ENCODE results near the gene SUSD6. TPM values are rescaled to one million over a fixed set of nuclear protein-coding genes. Genes with fewer than 3 reads are reported as not detected.

SUSD6 gene
- total RNA-seq, 4 donors from 2014 or later, result 37.5 to 70.4 (median 44.5) TPM

GRCh38 chr14:69756298-69756697 is 144.9 kb downstream of the SUSD6 start:
- 74 to 94% methylated on average over 3 of the region's 3 CpGs for WGBS, 2 donors
- Histone ChIP-seq H3K9me3 (no peaks in the 10 kb centered on the region), H3K36me3 (no peaks in the 10 kb centered on the region), H3K4me1 (no peaks in the 10 kb centered on the region), H3K4me3 (replicated peaks in 1 of 3) (no peak overlapping the region), H3K27ac (no peak overlapping the region), H3K27me3 (no peaks in the 10 kb centered on the region)
- DNase-seq, result no peak
- TF ChIP-seq, protein P1, sequence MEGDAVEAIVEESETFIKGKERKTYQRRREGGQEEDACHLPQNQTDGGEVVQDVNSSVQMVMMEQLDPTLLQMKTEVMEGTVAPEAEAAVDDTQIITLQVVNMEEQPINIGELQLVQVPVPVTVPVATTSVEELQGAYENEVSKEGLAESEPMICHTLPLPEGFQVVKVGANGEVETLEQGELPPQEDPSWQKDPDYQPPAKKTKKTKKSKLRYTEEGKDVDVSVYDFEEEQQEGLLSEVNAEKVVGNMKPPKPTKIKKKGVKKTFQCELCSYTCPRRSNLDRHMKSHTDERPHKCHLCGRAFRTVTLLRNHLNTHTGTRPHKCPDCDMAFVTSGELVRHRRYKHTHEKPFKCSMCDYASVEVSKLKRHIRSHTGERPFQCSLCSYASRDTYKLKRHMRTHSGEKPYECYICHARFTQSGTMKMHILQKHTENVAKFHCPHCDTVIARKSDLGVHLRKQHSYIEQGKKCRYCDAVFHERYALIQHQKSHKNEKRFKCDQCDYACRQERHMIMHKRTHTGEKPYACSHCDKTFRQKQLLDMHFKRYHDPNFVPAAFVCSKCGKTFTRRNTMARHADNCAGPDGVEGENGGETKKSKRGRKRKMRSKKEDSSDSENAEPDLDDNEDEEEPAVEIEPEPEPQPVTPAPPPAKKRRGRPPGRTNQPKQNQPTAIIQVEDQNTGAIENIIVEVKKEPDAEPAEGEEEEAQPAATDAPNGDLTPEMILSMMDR (IDR thresholded peaks at IDR 0.05), result no peak
- TF ChIP-seq POLR2A (IDR thresholded peaks at IDR 0.05), result no peak
- intact Hi-C loops (cut with DNase I), result no loop called here

DNA sequence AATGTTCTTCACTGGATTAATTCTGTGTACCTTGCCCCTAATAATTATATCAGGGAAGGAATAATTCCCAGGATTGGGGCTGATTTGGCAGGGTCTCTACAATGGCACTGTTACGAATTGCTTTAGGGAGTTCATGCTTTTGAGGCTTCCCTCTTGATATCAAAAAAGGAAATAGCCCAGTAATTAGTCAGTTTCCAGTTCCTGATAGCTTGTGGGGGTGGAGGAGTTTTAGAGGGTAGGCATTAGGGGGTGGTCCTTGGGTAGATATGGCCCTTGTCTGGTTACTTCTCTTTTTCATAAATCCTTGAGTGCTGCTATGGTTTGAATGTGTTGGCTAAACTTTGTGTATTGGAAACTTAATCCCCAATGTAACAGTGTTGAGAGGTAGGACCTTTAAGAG is 149.4 kb downstream of the SUSD6 start:
- DNase-seq, result no peak
- Histone ChIP-seq H3K4me3 (replicated peaks in 1 of 3) (no peak overlapping the region), H3K4me1 (no peaks in the 10 kb centered on the region), H3K27ac (no peak overlapping the region), H3K27me3 (no peaks in the 10 kb centered on the region), H3K36me3 (no peaks in the 10 kb centered on the region), H3K9me3 (no peaks in the 10 kb centered on the region)
- TF ChIP-seq, protein P1 (IDR thresholded peaks at IDR 0.05), result no peak
- no peak for TF ChIP-seq POLR2A (IDR thresholded peaks at IDR 0.05)
- intact Hi-C loops (cut with DNase I), result loop anchor here (10.0 kb wide), 1 partner anchor 366 kb away; the partner anchor contains the start of genes ERH and SLC39A9
- WGBS, 2 donors, result 78 to 89% methylated on average over 1 of the region's 1 CpG

DNA sequence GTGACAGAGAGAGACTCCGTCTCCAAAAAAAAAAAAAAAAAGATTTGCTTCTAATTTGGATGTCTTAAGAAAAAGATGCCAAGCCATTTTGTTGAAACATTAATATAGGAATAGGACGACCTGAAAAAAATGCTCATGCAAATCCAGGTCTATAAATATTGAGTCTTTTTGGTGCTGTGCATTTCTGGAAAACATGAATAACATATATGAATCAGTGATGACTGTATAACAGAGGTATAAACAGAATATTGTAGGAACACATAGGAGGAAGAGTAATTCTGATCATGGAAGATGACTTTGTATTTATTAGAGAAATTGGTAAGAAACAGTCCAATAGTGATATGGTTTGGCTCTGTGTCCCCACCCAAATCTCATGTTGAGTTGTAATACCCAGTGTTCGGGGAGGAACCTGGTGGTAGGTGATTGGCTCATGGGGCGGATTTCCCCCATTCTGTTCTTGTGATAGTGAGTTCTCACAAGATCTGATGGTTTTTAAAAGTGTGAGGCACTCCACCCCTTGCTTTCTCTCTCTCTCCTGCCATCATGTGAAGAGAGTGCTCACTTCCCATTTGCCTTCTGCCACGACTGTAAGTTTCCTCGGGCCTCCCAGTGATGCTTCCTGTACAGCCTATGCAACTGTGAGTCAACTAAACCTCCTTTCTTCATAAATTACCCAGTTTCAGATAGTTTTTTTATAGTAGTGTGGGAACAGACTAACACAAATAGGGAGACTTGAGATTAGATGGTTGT is 152.5 kb downstream of the SUSD6 start:
- intact Hi-C loops (cut with DNase I), result loop anchor here (10.0 kb wide), 1 partner anchor 369 kb away; the partner anchor contains the start of genes ERH and SLC39A9

More for the DNA sequence above, 152.5 kb downstream of the SUSD6 start:
- peaks cover 9% of the 10 kb centered on the region in 2 donors for H3K4me1 ChIP-seq
- no peak overlapping the region for H3K27ac ChIP-seq
- 84 to 89% methylated on average over 6 of the region's 6 CpGs for WGBS, 2 donors
- no peaks in the 10 kb centered on the region for H3K9me3 ChIP-seq
- no peak for DNase-seq
- H3K36me3 ChIP-seq, result peaks cover 7 to 10% of the 10 kb centered on the region in 2 donors
- no peak for TF ChIP-seq POLR2A (IDR thresholded peaks at IDR 0.05)
- TF ChIP-seq, protein P1 (IDR thresholded peaks at IDR 0.05), result no peak
- no peak overlapping the region for H3K4me3 ChIP-seq (replicated peaks in 1 of 3)
- no peaks in the 10 kb centered on the region for H3K27me3 ChIP-seq

Other genes starting within 250 kb of the SUSD6 start
- 10 to 100 TPM; 52.6 to 88.0 (median 74.3) TPM for gene ERH, start 213.3 kb upstream of the SUSD6 start, total RNA-seq
- 100 to 1,000 TPM in 1 of 4 donors, 10 to 100 TPM in 3; 64.9 to 101 (median 81.3) TPM for gene SLC39A9, start 212.9 kb upstream of the SUSD6 start, total RNA-seq
- 1 to 10 TPM in 3 of 4 donors, under 1 TPM in 1; 0.40 to 7.6 (median 2.7) TPM for gene PLEKHD1, start 126.9 kb upstream of the SUSD6 start, total RNA-seq
- not detected for gene CCDC177, start 36.7 kb upstream of the SUSD6 start, total RNA-seq
- gene SRSF5, start 155.5 kb downstream of the SUSD6 start, total RNA-seq, result 100 to 1,000 TPM; 326 to 969 (median 539) TPM
- gene SLC10A1, start 185.6 kb downstream of the SUSD6 start, total RNA-seq, result not detected